Measurements from ENCODE around the gene MRPL53. TPM values are rescaled to one million over a fixed set of nuclear protein-coding genes. Genes with fewer than 3 reads are reported as not detected.
A peak's percentile ranks its signal among the peaks of the same experiment; 100 is the strongest.

Gene MRPL53
- total and polyA plus RNA-seq, 9 of the 15 experiments (the other 6 are each of a cell fraction or from before 2014, with no cell fraction given), result 11.5 to 87.9 (median 41.1) TPM

- TF ChIP-seq HES1 (IDR thresholded peaks at IDR 0.05; ENCODE audit: low read depth), result no peak
- TF ChIP-seq PTRF (tag; IDR thresholded peaks at IDR 0.05), result no peak
- TF ChIP-seq ZNF146 (CRISPR knock-in tag; IDR thresholded peaks at IDR 0.05; ENCODE audit: unreplicated experiment), result peak; percentile 13
- TF ChIP-seq, protein P1, sequence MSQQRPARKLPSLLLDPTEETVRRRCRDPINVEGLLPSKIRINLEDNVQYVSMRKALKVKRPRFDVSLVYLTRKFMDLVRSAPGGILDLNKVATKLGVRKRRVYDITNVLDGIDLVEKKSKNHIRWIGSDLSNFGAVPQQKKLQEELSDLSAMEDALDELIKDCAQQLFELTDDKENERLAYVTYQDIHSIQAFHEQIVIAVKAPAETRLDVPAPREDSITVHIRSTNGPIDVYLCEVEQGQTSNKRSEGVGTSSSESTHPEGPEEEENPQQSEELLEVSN (IDR thresholded peaks at IDR 0.05; ENCODE audit: borderline replicate concordance in 1 of 2, extremely low read depth in 1 of 2, insufficient read depth in 1 of 2, insufficient read length in 1 of 2, low read depth in 1 of 2, low read length in 1 of 2, poor library complexity in 1 of 2, severe bottlenecking in 1 of 2), result peak; percentile 56 to 84
- TF ChIP-seq, protein P2, sequence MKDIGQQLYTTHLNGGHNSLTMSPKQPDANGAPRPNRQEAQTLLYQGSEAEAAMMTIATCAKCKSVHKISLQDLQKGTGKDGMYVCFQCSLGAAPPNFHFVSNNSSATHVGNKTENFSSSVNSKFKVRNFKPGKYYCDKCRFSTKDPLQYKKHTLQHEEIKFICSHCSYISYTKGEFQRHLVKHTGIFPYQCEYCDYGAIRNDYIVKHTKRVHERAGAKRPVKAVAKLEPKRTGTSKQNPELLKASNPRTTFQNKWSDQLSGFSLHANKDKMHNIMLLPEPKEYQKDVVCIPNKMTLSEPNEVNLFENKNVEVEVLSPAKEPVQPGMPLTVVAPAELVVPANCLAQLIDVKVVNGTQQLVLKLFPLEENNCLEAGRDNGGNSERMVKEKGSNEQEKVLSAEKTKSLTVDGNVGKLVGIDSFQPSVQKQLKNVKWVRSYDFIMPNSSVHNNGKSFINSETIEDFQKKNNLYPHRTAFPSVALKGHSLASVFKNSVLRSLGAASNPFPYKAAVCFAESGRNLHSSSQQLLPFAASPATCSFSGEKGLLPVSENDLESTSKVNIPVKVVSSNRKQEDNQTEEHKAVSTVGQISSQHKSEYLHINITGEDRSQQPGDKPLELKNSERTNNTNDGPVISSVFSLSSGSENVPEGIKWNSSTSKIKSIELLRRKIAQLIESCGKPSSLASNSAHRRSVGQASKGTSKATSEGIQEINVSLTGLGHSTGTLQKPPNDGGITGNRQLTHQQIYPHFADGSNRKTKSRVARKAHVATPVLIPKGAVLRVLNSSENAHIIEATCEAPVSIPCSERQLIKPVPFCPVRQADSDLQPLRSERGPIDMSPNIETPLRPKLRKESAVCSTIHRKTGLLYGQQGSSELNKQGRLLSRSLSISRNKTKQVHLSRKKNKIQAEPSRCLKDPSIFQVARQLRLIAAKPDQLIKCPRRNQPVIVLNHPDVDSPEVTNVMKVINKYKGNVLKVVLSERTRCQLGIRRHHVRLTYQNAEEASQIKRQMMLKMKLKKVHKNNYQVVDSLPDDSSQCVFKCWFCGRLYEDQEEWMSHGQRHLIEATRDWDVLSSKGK (CRISPR knock-in tag; IDR thresholded peaks at IDR 0.05), result no peak
- TF ChIP-seq KDM4B (IDR thresholded peaks at IDR 0.05; ENCODE audit: borderline replicate concordance in 2 of 2, low read depth in 1 of 2), result 0 out of 4 replicates have a peak, but pooled peaks of 1 of the 2 experiments have one; percentile 22
- no peak for TF ChIP-seq ZNF445 (CRISPR knock-in tag; IDR thresholded peaks at IDR 0.05; ENCODE audit: low read depth)
- TF ChIP-seq BMI1 (IDR thresholded peaks at IDR 0.05; ENCODE audit: low read length), result no peak
- no peak for TF ChIP-seq MTF1 (CRISPR knock-in tag; IDR thresholded peaks at IDR 0.05; ENCODE audit: borderline replicate concordance)
- TF ChIP-seq UBTF (IDR thresholded peaks at IDR 0.05; ENCODE audit: borderline replicate concordance in 1 of 2, low read depth in 2 of 2, low read length in 2 of 2), result peak; percentile 20 to 64; a peak in 3 of 4 replicates
- TF ChIP-seq, protein P3, sequence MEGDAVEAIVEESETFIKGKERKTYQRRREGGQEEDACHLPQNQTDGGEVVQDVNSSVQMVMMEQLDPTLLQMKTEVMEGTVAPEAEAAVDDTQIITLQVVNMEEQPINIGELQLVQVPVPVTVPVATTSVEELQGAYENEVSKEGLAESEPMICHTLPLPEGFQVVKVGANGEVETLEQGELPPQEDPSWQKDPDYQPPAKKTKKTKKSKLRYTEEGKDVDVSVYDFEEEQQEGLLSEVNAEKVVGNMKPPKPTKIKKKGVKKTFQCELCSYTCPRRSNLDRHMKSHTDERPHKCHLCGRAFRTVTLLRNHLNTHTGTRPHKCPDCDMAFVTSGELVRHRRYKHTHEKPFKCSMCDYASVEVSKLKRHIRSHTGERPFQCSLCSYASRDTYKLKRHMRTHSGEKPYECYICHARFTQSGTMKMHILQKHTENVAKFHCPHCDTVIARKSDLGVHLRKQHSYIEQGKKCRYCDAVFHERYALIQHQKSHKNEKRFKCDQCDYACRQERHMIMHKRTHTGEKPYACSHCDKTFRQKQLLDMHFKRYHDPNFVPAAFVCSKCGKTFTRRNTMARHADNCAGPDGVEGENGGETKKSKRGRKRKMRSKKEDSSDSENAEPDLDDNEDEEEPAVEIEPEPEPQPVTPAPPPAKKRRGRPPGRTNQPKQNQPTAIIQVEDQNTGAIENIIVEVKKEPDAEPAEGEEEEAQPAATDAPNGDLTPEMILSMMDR (IDR thresholded peaks at IDR 0.05 in 2 of 3, conservative IDR thresholded peaks at IDR 0.05 in 1 of 3; ENCODE audit: insufficient read depth in 2 of 3, low read depth in 1 of 3, low read length in 3 of 3), result peak in 2 of 3 experiments; percentile 7 to 30; a peak in 1 of 6 replicates
- TF ChIP-seq ZNF584 (CRISPR knock-in tag; IDR thresholded peaks at IDR 0.05; ENCODE audit: low read depth), result no peak
- TF ChIP-seq SRSF3 (IDR thresholded peaks at IDR 0.05; ENCODE audit: insufficient read depth, low read length), result no peak
- TF ChIP-seq CTBP1 (IDR thresholded peaks at IDR 0.05; ENCODE audit: borderline replicate concordance), result peak; percentile 11
- TF ChIP-seq SRF (CRISPR knock-in tag; IDR thresholded peaks at IDR 0.05), result 0 out of 4 replicates have a peak, but pooled peaks of 1 of the 2 experiments have one; percentile 19
These were observed 9.7 kb upstream of the MRPL53 start (continued) for GRCh38 chr2:74481961-74482800.
